Measurements from ENCODE around the gene GATD1. TPM values are rescaled to one million over a fixed set of nuclear protein-coding genes. Genes with fewer than 3 reads are reported as not detected.

GATD1 gene
- total RNA-seq, 4 donors from 2014 or later: 3.5 to 10.6 (median 9.4) TPM

GRCh38 chr11:824942-825341, 47.7 kb upstream of the GATD1 start:
- H3K4me3 ChIP-seq: no peak overlapping the region
- H3K4me1 ChIP-seq: peaks cover 26 to 56% of the 10 kb centered on the region in 2 donors
- no peak overlapping the region for H3K27ac ChIP-seq
- ATAC-seq: no peak
- in situ Hi-C loops (cut with MboI; ENCODE audit: low sequenced_read_pairs in 4 of 4): no loop called here
- H3K9me3 ChIP-seq: no peaks in the 10 kb centered on the region
- H3K27me3 ChIP-seq: peaks cover 14 to 31% (median 31%) of the 10 kb centered on the region in 3 donors
- intact Hi-C loops (cut with DNase I; ENCODE audit: low total_unique reads): no loop called here
- peaks cover 0 to 27% of the 10 kb centered on the region in 2 donors for H3K36me3 ChIP-seq
- DNase-seq: no peak
- no peak for TF ChIP-seq POLR2A (IDR thresholded peaks at IDR 0.05)
- TF ChIP-seq, protein P1, sequence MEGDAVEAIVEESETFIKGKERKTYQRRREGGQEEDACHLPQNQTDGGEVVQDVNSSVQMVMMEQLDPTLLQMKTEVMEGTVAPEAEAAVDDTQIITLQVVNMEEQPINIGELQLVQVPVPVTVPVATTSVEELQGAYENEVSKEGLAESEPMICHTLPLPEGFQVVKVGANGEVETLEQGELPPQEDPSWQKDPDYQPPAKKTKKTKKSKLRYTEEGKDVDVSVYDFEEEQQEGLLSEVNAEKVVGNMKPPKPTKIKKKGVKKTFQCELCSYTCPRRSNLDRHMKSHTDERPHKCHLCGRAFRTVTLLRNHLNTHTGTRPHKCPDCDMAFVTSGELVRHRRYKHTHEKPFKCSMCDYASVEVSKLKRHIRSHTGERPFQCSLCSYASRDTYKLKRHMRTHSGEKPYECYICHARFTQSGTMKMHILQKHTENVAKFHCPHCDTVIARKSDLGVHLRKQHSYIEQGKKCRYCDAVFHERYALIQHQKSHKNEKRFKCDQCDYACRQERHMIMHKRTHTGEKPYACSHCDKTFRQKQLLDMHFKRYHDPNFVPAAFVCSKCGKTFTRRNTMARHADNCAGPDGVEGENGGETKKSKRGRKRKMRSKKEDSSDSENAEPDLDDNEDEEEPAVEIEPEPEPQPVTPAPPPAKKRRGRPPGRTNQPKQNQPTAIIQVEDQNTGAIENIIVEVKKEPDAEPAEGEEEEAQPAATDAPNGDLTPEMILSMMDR (IDR thresholded peaks at IDR 0.05 in 4 of 5, conservative IDR thresholded peaks at IDR 0.05 in 1 of 5): no peak

GRCh38 chr11:824292-824880, 47.1 kb upstream of the GATD1 start:
- Histone ChIP-seq H3K4me1 (peaks cover 26 to 50% of the 10 kb centered on the region in 2 donors), H3K36me3 (peaks cover 0 to 27% of the 10 kb centered on the region in 2 donors), H3K9me3 (no peaks in the 10 kb centered on the region), H3K27me3 (peaks cover 8 to 28% (median 25%) of the 10 kb centered on the region in 3 donors), H3K4me3 (no peak overlapping the region), H3K27ac (no peak overlapping the region)
- ATAC-seq (no peak), DNase-seq (peak in 1 of 2 donors; percentile 68)
- in situ Hi-C loops (cut with MboI; ENCODE audit: low sequenced_read_pairs in 4 of 4): no loop called here
- intact Hi-C loops (cut with DNase I; ENCODE audit: low total_unique reads): no loop called here
- TF ChIP-seq, protein P1 (IDR thresholded peaks at IDR 0.05 in 4 of 5, conservative IDR thresholded peaks at IDR 0.05 in 1 of 5): no peak
- no peak for TF ChIP-seq POLR2A (IDR thresholded peaks at IDR 0.05)

DNA sequence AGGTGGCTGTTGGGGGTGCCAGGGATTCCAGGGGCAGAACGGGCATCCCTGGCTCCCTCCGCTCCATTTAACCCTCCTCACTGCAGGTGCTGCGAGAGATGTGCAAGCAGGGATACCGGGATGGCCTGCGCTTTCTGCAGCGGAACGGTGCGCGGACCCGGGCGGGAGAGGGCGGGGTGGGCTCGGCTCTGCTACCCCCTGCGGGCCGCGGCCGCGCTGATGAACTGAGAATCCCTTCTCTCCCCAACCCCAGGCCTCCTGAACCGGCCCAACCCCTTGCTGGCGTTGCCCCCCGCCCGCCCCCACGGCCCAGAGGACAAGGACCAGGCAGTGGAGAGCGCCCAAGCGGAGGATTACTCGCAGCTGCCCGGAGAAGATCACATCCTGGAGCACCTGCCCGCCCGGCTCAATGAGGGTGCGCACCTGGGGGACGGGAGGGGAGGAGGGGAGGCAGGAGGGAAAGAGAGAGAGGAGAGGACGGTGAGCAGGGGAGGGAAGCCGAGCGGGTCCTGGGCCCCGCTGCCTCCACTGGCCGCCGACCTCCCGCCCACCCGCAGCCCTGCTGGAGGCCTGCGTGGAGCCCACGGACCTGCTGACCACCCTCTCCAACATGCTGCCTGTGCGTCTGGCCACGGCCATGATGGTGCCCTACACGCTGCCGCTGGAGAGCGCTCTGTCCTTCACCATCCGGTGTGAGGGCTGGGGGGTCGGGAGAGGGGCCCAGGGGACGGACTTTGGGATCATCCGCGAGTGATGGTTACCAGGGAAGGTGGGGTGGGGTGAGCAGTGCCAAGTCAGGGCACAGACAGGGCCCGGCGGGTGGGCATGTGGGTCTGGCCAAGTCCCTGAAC, 46.4 kb upstream of the GATD1 start:
- peaks cover 0 to 27% of the 10 kb centered on the region in 2 donors for H3K36me3 ChIP-seq
- no peaks in the 10 kb centered on the region for H3K9me3 ChIP-seq
- TF ChIP-seq, protein P1 (IDR thresholded peaks at IDR 0.05 in 4 of 5, conservative IDR thresholded peaks at IDR 0.05 in 1 of 5): no peak
- TF ChIP-seq POLR2A (IDR thresholded peaks at IDR 0.05): no peak
- ATAC-seq (no peak), DNase-seq (no peak)
- H3K27ac ChIP-seq: no peak overlapping the region
- intact Hi-C loops (cut with DNase I; ENCODE audit: low total_unique reads): no loop called here
- H3K4me1 ChIP-seq: peaks cover 29 to 54% of the 10 kb centered on the region in 2 donors
- no peak overlapping the region for H3K4me3 ChIP-seq
- in situ Hi-C loops (cut with MboI; ENCODE audit: low sequenced_read_pairs in 4 of 4): no loop called here
- H3K27me3 ChIP-seq: peaks cover 6 to 22% (median 20%) of the 10 kb centered on the region in 3 donors

- intact Hi-C loops (cut with DNase I; ENCODE audit: low total_unique reads): loop anchor here (2.0 kb wide), 1 partner anchor 21 kb away; the partner anchor contains the start of genes POLR2L and TSPAN4
- in situ Hi-C loops (cut with MboI; ENCODE audit: low sequenced_read_pairs in 4 of 4): no loop called here
- H3K4me1 ChIP-seq: peaks cover 27 to 46% of the 10 kb centered on the region in 2 donors
Observed at GRCh38 chr11:821512-822371, 44.5 kb upstream of the GATD1 start.

More at GRCh38 chr11:821512-822371, 44.5 kb upstream of the GATD1 start:
- peak overlapping the region; percentile 19 to 100 (median 78) for H3K4me3 ChIP-seq
- H3K9me3 ChIP-seq: no peaks in the 10 kb centered on the region
- peak overlapping the region; percentile 93 to 100 (median 98) for H3K27ac ChIP-seq
- peaks cover 0 to 27% of the 10 kb centered on the region in 2 donors for H3K36me3 ChIP-seq
- peaks cover 6 to 10% (median 7%) of the 10 kb centered on the region in 3 donors for H3K27me3 ChIP-seq
- TF ChIP-seq, protein P1 (IDR thresholded peaks at IDR 0.05 in 4 of 5, conservative IDR thresholded peaks at IDR 0.05 in 1 of 5): no peak
- TF ChIP-seq POLR2A (IDR thresholded peaks at IDR 0.05): no peak
- DNase-seq (peak in 1 of 2 donors; percentile 59), ATAC-seq (no peak)
